ENCODE measurements around the gene CTXN1. TPM values are rescaled to one million over a fixed set of nuclear protein-coding genes. Genes with fewer than 3 reads are reported as not detected.

CTXN1 gene
- total and polyA plus RNA-seq, 9 donors = 1.4 to 99.7 (median 5.4) TPM; not detected in 1

DNA sequence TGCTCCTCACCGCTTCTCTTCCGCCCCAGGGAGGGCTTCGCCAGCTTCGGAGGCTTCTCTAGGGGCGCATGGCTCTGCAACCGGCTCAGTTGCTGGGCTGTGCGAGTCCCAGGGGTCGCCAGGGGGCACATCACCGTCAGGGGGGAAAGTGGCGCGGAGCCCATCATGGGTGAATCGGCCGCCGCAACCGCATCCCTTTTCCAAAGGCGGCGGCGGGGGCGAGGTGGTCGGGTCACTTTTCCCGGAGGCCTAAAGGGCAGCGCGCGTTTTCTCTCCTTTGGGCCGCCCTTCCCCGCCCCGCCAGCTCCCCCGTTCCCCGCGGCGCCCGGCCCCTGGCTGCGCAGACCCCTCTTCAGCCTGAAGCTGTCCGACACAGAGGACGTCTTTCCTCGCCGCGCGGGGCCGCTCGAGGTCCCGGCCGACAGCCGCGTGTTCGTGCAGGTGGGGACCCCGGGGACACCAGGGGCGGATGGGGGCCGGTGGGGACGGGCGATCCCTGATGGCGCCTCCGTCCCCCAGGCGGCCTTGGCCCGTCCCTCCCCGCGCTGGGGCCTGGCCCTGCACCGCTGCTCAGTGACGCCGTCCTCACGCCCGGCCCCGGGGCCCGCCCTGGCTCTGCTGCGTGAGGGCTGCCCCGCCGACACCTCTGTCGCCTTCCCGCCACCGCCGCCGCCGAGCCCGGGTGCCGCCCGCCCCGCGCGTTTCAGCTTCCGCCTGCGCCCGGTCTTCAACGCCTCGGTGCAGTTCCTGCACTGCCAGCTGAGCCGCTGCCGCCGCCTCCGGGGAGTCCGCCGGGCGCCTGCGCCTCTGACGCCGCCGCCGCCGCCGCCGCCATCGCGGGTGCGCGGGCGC lies 9.6 kb downstream of the CTXN1 start:
- no peaks in the 10 kb centered on the region for H3K9me3 ChIP-seq
- 0 to 1% (median 1%) methylated on average over 58 to 104 of the region's 104 CpGs for WGBS, 3 donors
- no peaks in the 10 kb centered on the region for H3K36me3 ChIP-seq
- H3K4me1 ChIP-seq (ENCODE audit: insufficient read depth) = peaks cover 11% of the 10 kb centered on the region
- H3K27ac ChIP-seq = no peak overlapping the region
- peak in 3 of 5 donors; percentile 23 to 46 (median 31) for DNase-seq
- peaks cover 6% of the 10 kb centered on the region for H3K27me3 ChIP-seq
- intact Hi-C loops (cut with DNase I) = no loop called here
- H3K4me3 ChIP-seq = peak overlapping the region; percentile 17
- no peak for TF ChIP-seq POLR2A (IDR thresholded peaks at IDR 0.05)

GRCh38 chr19:7915250-7916102 lies 10.5 kb downstream of the CTXN1 start:
- Histone ChIP-seq H3K27me3 (peaks cover 6% of the 10 kb centered on the region), H3K27ac (no peak overlapping the region), H3K9me3 (no peaks in the 10 kb centered on the region), H3K4me1 (ENCODE audit: insufficient read depth) (peaks cover 6% of the 10 kb centered on the region), H3K36me3 (no peaks in the 10 kb centered on the region), H3K4me3 (no peak overlapping the region)
- DNase-seq = peak in 2 of 5 donors; percentile 24 to 40
- WGBS, 3 donors = 32 to 42% (median 38%) methylated on average over 23 to 24 of the region's 24 CpGs
- intact Hi-C loops (cut with DNase I) = no loop called here
- no peak for TF ChIP-seq EP300 (IDR thresholded peaks at IDR 0.05)
- TF ChIP-seq CTCF (IDR thresholded peaks at IDR 0.05) = no peak

- intact Hi-C loops (cut with DNase I) = no loop called here
- WGBS, 3 donors = 39 to 58% (median 56%) methylated on average over 12 of the region's 12 CpGs
- H3K4me3 ChIP-seq = no peak within 1 kb of the TSS
Measured at GRCh38 chr19:7914598-7915045, 11.3 kb downstream of the CTXN1 start, which contains the start of gene TGFBR3L. Gene TGFBR3L (plus strand): TSS chr19:7914830.

DNA sequence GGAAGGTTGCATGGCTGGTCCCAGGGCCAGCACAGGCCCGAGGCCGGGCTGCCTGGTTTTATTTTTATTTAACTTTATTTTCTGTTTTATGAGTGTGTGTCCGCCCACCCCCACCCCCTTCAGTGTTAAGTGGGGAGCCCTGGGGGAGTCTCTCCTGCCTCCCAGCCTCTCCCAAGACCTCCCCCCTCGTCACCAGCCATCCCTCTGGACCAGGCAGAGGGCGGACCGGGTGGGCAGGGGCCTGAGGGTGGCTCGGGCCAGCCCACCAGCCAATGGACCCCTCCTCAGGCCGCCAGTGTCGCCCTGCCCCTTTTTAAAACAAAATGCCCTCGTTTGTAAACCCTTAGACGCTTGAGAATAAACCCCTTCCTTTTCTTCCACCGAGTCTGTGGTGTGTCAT lies 11.8 kb downstream of the CTXN1 start:
- peak in 1 of 5 donors; percentile 16 for DNase-seq
- TF ChIP-seq EP300 (IDR thresholded peaks at IDR 0.05) (no peak), CTCF (IDR thresholded peaks at IDR 0.05) (no peak), POLR2A (IDR thresholded peaks at IDR 0.05) (no peak)
- 42 to 48% (median 47%) methylated on average over 12 of the region's 12 CpGs for WGBS, 3 donors
- Histone ChIP-seq H3K9me3 (no peaks in the 10 kb centered on the region), H3K36me3 (no peaks in the 10 kb centered on the region), H3K27ac (no peak overlapping the region), H3K4me3 (no peak overlapping the region), H3K27me3 (peaks cover 6% of the 10 kb centered on the region), H3K4me1 (ENCODE audit: insufficient read depth) (peaks cover 6% of the 10 kb centered on the region)
- intact Hi-C loops (cut with DNase I) = no loop called here

More at GRCh38 chr19:7914598-7915045, 11.3 kb downstream of the CTXN1 start, which contains the start of gene TGFBR3L:
- H3K27me3 ChIP-seq = peaks cover 6% of the 10 kb centered on the region
- TF ChIP-seq POLR2A (IDR thresholded peaks at IDR 0.05) = no peak
- no peak for TF ChIP-seq CTCF (IDR thresholded peaks at IDR 0.05)
- TF ChIP-seq EP300 (IDR thresholded peaks at IDR 0.05) = no peak
- H3K27ac ChIP-seq = no peak within 1 kb of the TSS
- peak in 3 of 5 donors; percentile 29 to 40 (median 32) for DNase-seq
- H3K9me3 ChIP-seq = no peaks in the 10 kb centered on the region
- H3K4me1 ChIP-seq (ENCODE audit: insufficient read depth) = peaks cover 6% of the 10 kb centered on the region
- no peaks in the 10 kb centered on the region for H3K36me3 ChIP-seq
